HepG2 (cell line): Measurements from ENCODE around the gene SCUBE2. TPM values are rescaled to one million over a fixed set of nuclear protein-coding genes. Genes with fewer than 3 reads are reported as not detected.

ENCODE experiments used
- ATAC-seq: fragments of 200-7000 bp; cut with Tn5 transposase; 3 replicates; pipeline ENCODE4 v1.9.1; 2020; ENCODE audit warnings: mild to moderate bottlenecking, moderate library complexity
- BruUV-seq: library from RNA; stranded (reverse); fragments of 400-500 nt; replicated peaks from 2 replicates; lab custom pipeline; 2021; lab: Mats Ljungman, UMichigan
- CTCF ChIA-PET: fragments of 300-600 bp; formaldehyde crosslinking; extraction: SDS; loops from one replicate; lab custom pipeline; 2021; ENCODE audit warnings: low total read pairs, inconsistent platforms, low intra/inter-chr PET ratio; lab: Yijun Ruan, JAX
- POLR2A ChIA-PET: fragments of 350-600 bp; sonication (Branson Sonifier 250); formaldehyde crosslinking; loops from one replicate; lab custom pipeline; 2020; ENCODE audit warnings: antibody characterized with exemption, inconsistent platforms; lab: Yijun Ruan, JAX
- DNase-seq: peaks from one replicate; pipeline ENCODE4 v3.0.0-alpha.2; 2015; ENCODE audit warnings: low spot score
- FAIRE-seq: peaks from 3 replicates; lab custom pipeline; 2011; peaks lifted over from hg19 to GRCh38; lab: Jason Lieb, UNC
- H2AFZ ChIP-seq: one replicate; pipeline ENCODE4 v1.6.1; 2011; ENCODE audit warnings: low read length, inconsistent platforms
- H3K27ac ChIP-seq: fragments of 300-600 bp; 3 replicates; pipeline ENCODE4 v1.8.0; 2011; ENCODE audit warnings: mixed run types, mild to moderate bottlenecking, mixed read lengths, low read length, inconsistent platforms; ENCODE audit not compliant: insufficient read depth; ENCODE audit errors: extremely low read length
- H3K27me3 ChIP-seq, 2 experiments: fragments of 200-600 bp in 1 of 2; 2 replicates in 1 of 2; 3 replicates in 1 of 2; pipeline versions ENCODE4 v1.6.0 to v1.8.0; 2011; ENCODE audit warnings: low read length in 2 of 2, mild to moderate bottlenecking in 2 of 2, moderate library complexity in 2 of 2, inconsistent platforms in 1 of 2; ENCODE audit not compliant: insufficient read depth in 2 of 2, control insufficient read depth in 1 of 2
- H3K36me3 ChIP-seq, 2 experiments: fragments of 200-600 bp in 1 of 2; replicated peaks in 1 of 2; 2 replicates in 1 of 2; 3 replicates in 1 of 2; pipeline versions ENCODE4 v1.5.1 to v1.8.0; 2011; ENCODE audit warnings: low read length in 2 of 2, inconsistent platforms in 1 of 2; ENCODE audit not compliant: insufficient read depth in 2 of 2, control insufficient read depth in 1 of 2
- H3K4me1 ChIP-seq: 2 replicates; pipeline ENCODE4 v1.5.1; 2012; ENCODE audit warnings: low read length, inconsistent platforms; ENCODE audit not compliant: insufficient read depth
- H3K4me2 ChIP-seq: 2 replicates; pipeline ENCODE4 v1.6.0; 2011; ENCODE audit warnings: low read depth, low read length, inconsistent platforms
- H3K4me3 ChIP-seq, 3 experiments: fragments of 200-600 bp in 1 of 3; sonication (generic), shearing (Covaris generic) in 1 of 3; replicated peaks in 1 of 3; 2 replicates each; pipeline ENCODE4 v1.5.1; 2011 to 2016; ENCODE audit warnings: low read length in 3 of 3, inconsistent platforms in 2 of 3, low read depth in 2 of 3, mild to moderate bottlenecking in 2 of 3, control low read depth in 1 of 3, mixed read lengths in 1 of 3; ENCODE audit not compliant: insufficient read depth in 1 of 3
- H3K79me2 ChIP-seq: one replicate; pipeline ENCODE4 v1.6.1; 2011; ENCODE audit warnings: low read length, inconsistent platforms; ENCODE audit not compliant: insufficient read depth
- H3K9ac ChIP-seq: 2 replicates; pipeline ENCODE4 v1.6.0; 2011; ENCODE audit warnings: mild to moderate bottlenecking, low read depth, low read length, inconsistent platforms; ENCODE audit not compliant: insufficient read depth
- H3K9me3 ChIP-seq: 2 replicates; pipeline ENCODE4 v1.5.1; 2012; ENCODE audit warnings: mild to moderate bottlenecking, low read length
- H4K20me1 ChIP-seq: 2 replicates; pipeline ENCODE4 v1.6.0; 2011; ENCODE audit warnings: inconsistent platforms, mild to moderate bottlenecking, low read length, moderate library complexity; ENCODE audit not compliant: insufficient read depth
- ATF3 ChIP-seq: sonication (generic); formaldehyde crosslinking; IDR thresholded peaks from 2 replicates; pipeline ENCODE4 v1.4.0; 2020; ENCODE audit warnings: missing genetic modification reagents
- BRD4 ChIP-seq: sonication (generic); formaldehyde crosslinking; IDR thresholded peaks from 2 replicates; pipeline ENCODE4 v1.4.0; 2020; ENCODE audit warnings: missing genetic modification reagents
- CBX2 ChIP-seq, 2 experiments: fragments of 200-600 bp in 1 of 2; sonication (generic); formaldehyde crosslinking in 1 of 2; IDR thresholded peaks; 2 replicates each; pipeline versions ENCODE4 v1.7.0 to v1.8.1; 2018 to 2022; ENCODE audit warnings: low read depth in 2 of 2, low read length in 1 of 2, mild to moderate bottlenecking in 1 of 2, missing genetic modification reagents in 1 of 2
- FLYWCH1 ChIP-seq: sonication (generic); formaldehyde crosslinking; IDR thresholded peaks from 2 replicates; pipeline ENCODE4 v1.8.1; 2023; ENCODE audit warnings: mild to moderate bottlenecking, missing genetic modification reagents
- FOSL2 ChIP-seq: sonication (generic); formaldehyde crosslinking; IDR thresholded peaks from 2 replicates; pipeline ENCODE4 v1.4.0; 2020; ENCODE audit warnings: missing genetic modification reagents
- GATAD2A ChIP-seq: IDR thresholded peaks from 2 replicates; pipeline ENCODE4 v1.6.1; 2016
- GFI1 ChIP-seq: sonication (generic); formaldehyde crosslinking; IDR thresholded peaks from 2 replicates; pipeline ENCODE4 v1.5.0; 2020; ENCODE audit warnings: missing genetic modification reagents, mild to moderate bottlenecking, borderline replicate concordance
- HDAC2 ChIP-seq: sonication (generic); formaldehyde crosslinking; IDR thresholded peaks from 2 replicates; pipeline ENCODE4 v1.4.0; 2020; ENCODE audit warnings: missing genetic modification reagents
- HOXA3 ChIP-seq: sonication (generic); formaldehyde crosslinking; IDR thresholded peaks from 2 replicates; pipeline ENCODE4 v1.5.0; 2020; ENCODE audit warnings: missing genetic modification reagents
- KLF16 ChIP-seq, 2 experiments: sonication (generic) in 1 of 2; formaldehyde crosslinking in 1 of 2; IDR thresholded peaks; 2 replicates each; pipeline versions ENCODE4 v1.6.1 to v1.8.0; 2016 to 2023; ENCODE audit warnings: missing genetic modification reagents in 2 of 2, missing compliant biosample characterization in 1 of 2
- MEIS2 ChIP-seq: sonication (generic); formaldehyde crosslinking; IDR thresholded peaks from 2 replicates; pipeline ENCODE4 v1.9.0; 2021; ENCODE audit warnings: mild to moderate bottlenecking, missing genetic modification reagents
- SALL2 ChIP-seq: sonication (generic); formaldehyde crosslinking; IDR thresholded peaks from 2 replicates; pipeline ENCODE4 v1.8.1; 2023; ENCODE audit warnings: mild to moderate bottlenecking, missing genetic modification reagents, inconsistent platforms
- SMAD3 ChIP-seq: sonication (generic); formaldehyde crosslinking; IDR thresholded peaks from 2 replicates; pipeline ENCODE4 v1.4.0; 2020; ENCODE audit warnings: missing genetic modification reagents
- SMARCE1 ChIP-seq: fragments of 450-650 bp; IDR thresholded peaks from 2 replicates; pipeline ENCODE4 v1.6.1; 2017; ENCODE audit warnings: borderline replicate concordance
- ZC3H13 ChIP-seq: sonication (generic); formaldehyde crosslinking; IDR thresholded peaks from 2 replicates; pipeline ENCODE4 v1.8.1; 2023; ENCODE audit warnings: mild to moderate bottlenecking, missing genetic modification reagents, moderate library complexity
- ZNF747 ChIP-seq: sonication (generic); formaldehyde crosslinking; IDR thresholded peaks from 2 replicates; pipeline ENCODE4 v1.8.1; 2023; ENCODE audit warnings: missing genetic modification reagents, mild to moderate bottlenecking, borderline replicate concordance
- WGBS: methylation state at CpG from one replicate; pipeline ENCODE4 v1.1.6; 2017; ENCODE audit warnings: low lambda C conversion rate; 5-methylcytosine and 5-hydroxymethylcytosine counted together
- in situ Hi-C: cut with HindIII; loops from 2 replicates; pipeline ENCODE4 v1.10.0; 2017; ENCODE audit warnings: low pct_unique_long_range_greater_than_20kb; ENCODE audit not compliant: extremely low pct_ligation_motif_present
- intact Hi-C: fragments of 100-400 bp; cut with micrococcal nuclease; formaldehyde crosslinking; loops from one replicate; pipeline ENCODE4 v1.10.0; 2022; ENCODE audit not compliant: unreplicated experiment
- polyA plus RNA-seq, 8 experiments: library from polyadenylated mRNA; depleted of rRNA in 3 of 8; stranded (reverse) in 7 of 8; unstranded in 1 of 8; fragments of >200 nt; fragmentation: Illumina TruSeq in 4 of 8; extraction: Trizol in 4 of 8; gene quantifications; 2 replicates each; pipeline versions ENCODE4 v1.2.1 to v1.2.3, GENCODE V29; 2011 to 2016; ENCODE audit warnings: low read depth in 4 of 8, missing spikeins in 1 of 8, mixed read lengths in 1 of 8; ENCODE audit not compliant: insufficient read depth in 1 of 8
- total RNA-seq, 5 experiments: library from RNA; depleted of rRNA; stranded (reverse); fragments of >200 nt; fragmentation: Illumina TruSeq; extraction: Trizol; gene quantifications; 2 replicates each; pipeline ENCODE4 v1.2.3, GENCODE V29; 2016; ENCODE audit warnings: low read depth in 1 of 5

The SCUBE2 gene
- total and polyA plus RNA-seq, 2 of the 13 experiments (the other 11 are each of a cell fraction or from before 2014, with no cell fraction given) = 0.09 TPM; not detected in 1

GRCh38 chr11:8985462-8985861, 105.9 kb downstream of the SCUBE2 start (continued):
- TF ChIP-seq ATF3 (CRISPR knock-in tag) (no peak), FOSL2 (no peak), ZNF747 (no peak), MEIS2 (no peak), ZC3H13 (CRISPR knock-in tag) (no peak), BRD4 (no peak), GATAD2A (CRISPR knock-in tag) (peak; percentile 22; the same call in 1 of the 2 replicates), GFI1 (no peak), FLYWCH1 (CRISPR knock-in tag) (no peak), KLF16 (CRISPR knock-in tag; IDR thresholded peaks at IDR 0.05) (no peak), SMARCE1 (no peak), SMAD3 (CRISPR knock-in tag) (no peak), SALL2 (no peak)

DNA sequence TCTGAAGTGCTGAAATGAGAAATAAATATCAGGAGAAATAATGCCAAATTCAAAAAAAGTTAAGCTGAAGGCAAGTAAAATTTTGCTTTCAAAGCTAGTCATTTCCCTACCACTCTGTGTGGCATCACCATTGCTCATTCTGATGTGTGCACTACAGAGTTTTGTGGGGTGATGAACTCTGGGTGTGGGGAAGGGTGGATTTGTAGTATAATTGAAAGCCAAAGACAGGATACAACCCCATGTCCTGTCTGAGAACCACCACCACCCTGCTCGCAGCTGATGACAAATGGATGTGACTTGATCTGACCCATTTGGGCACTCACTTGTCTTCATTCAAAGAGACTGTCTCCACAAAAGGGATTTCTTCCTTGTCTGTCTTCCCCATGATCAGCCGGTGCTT, 107.8 kb downstream of the SCUBE2 start:
- Histone ChIP-seq H2AFZ (no peak overlapping the region), H3K9me3 (no peaks in the 10 kb centered on the region), H3K27ac (no peak overlapping the region), H3K79me2 (no peaks in the 10 kb centered on the region), H3K27me3 (peaks cover 0 to 7% of the 10 kb centered on the region in 2 experiments; a peak in 1 of 5 replicates), H3K4me3 (no peak overlapping the region), H3K4me2 (no peak overlapping the region)
- FAIRE-seq = no peak
- intact Hi-C loops = no loop called here
- in situ Hi-C loops = no loop called here
- WGBS = 62% methylated on average over 2 of the region's 2 CpGs
- no peak for ATAC-seq
- no peak for TF ChIP-seq HOXA3
- TF ChIP-seq CBX2 (IDR thresholded peaks at IDR 0.05; ENCODE audit: low read depth, low read length) = no peak
- no peak for TF ChIP-seq CBX2 (CRISPR knock-in tag; IDR thresholded peaks at IDR 0.05; ENCODE audit: low read depth)
- no peak for TF ChIP-seq HDAC2 (CRISPR knock-in tag)
- TF ChIP-seq, all 625 proteins: peak for 0
- Histone ChIP-seq H4K20me1 (no peaks in the 10 kb centered on the region), H3K9ac (no peak overlapping the region), H3K36me3 (no peaks in the 10 kb centered on the region), H3K4me1 (peaks cover 30% of the 10 kb centered on the region)
- CTCF ChIA-PET = no interaction called here
- BruUV-seq = no TSS peak
- DNase-seq = no peak
- POLR2A ChIA-PET = no interaction called here
